Pancreas (tissue), 10 donors: ENCODE measurements around the gene SIKE1. TPM values are rescaled to one million over a fixed set of nuclear protein-coding genes. Genes with fewer than 3 reads are reported as not detected.
A peak's percentile ranks its signal among the peaks of the same experiment; 100 is the strongest.
"Not testable (repeated sequence)": the region's sequence is repeated elsewhere in the genome, so short reads cannot be mapped to it uniquely, and the experiment has no call there.

ENCODE experiments used
- ATAC-seq, 4 donors: fragments of 200-7000 bp; cut with Tn5 transposase; one replicate each; pipeline versions ENCODE4 v1.8.0 to v1.9.1; 2020; ENCODE audit warnings: mild to moderate bottlenecking in 4 of 4, moderate library complexity in 4 of 4
- DNase-seq, 6 donors: peaks; one replicate each; pipeline ENCODE4 v3.0.0-alpha.2; 2020
- FAIRE-seq: peaks from 2 replicates; lab custom pipeline; 2012; peaks lifted over from hg19 to GRCh38; lab: Jason Lieb, UNC
- H3K27ac ChIP-seq, 4 donors: fragments of 200-600 bp; sonication (generic); 1 replicate in 3 of 4; 2 replicates in 1 of 4; pipeline versions ENCODE4 v1.5.0 to v1.8.0; 2020
- H3K27me3 ChIP-seq, 4 donors: fragments of 200-600 bp; one replicate each; pipeline ENCODE4 v1.8.0; 2021
- H3K36me3 ChIP-seq, 3 donors: fragments of 200-600 bp; sonication (generic) in 1 of 3; one replicate each; pipeline versions ENCODE4 v1.5.0 to v1.8.0; 2020 to 2021
- H3K4me1 ChIP-seq, 3 donors: fragments of 200-600 bp; one replicate each; pipeline ENCODE4 v1.8.0; 2021
- H3K4me3 ChIP-seq, 4 donors: fragments of 200-600 bp; sonication (generic) in 2 of 4; one replicate each; pipeline versions ENCODE4 v1.5.0 to v1.8.0; 2020 to 2021
- H3K9me3 ChIP-seq, 4 donors: fragments of 200-600 bp; one replicate each; pipeline ENCODE4 v1.8.0; 2021
- WGBS, 2 donors: extraction: QIAGEN DNeasy Blood & Tissue Kit; methylation state at CpG; one replicate each; pipeline ENCODE4 v1.1.7; 2013; 5-methylcytosine and 5-hydroxymethylcytosine counted together
- intact Hi-C, 3 donors: fragments of 100-400 bp; cut with DNase I; formaldehyde crosslinking; loops; one replicate each; pipeline versions ENCODE4 v1.11.1 to v1.14.2; 2022
- polyA plus RNA-seq, 2 donors: library from polyadenylated mRNA; stranded (reverse); fragments of 200-250 nt; gene quantifications; one replicate each; pipeline ENCODE4 v1.2.3, GENCODE V29; 2013
- total RNA-seq, 6 donors: library from RNA; stranded (reverse); fragmentation: NEBNext Ultra II Directional in 4 of 6; extraction: Animal tissue kit (Norgen Biotek cat#: 25700) in 4 of 6; gene quantifications; one replicate each; pipeline versions ENCODE4 v1.2.1 to v1.2.4, GENCODE V29; 2021 to 2023
- TF ChIP-seq, protein P1 (sequence below), 4 donors: fragments of 200-600 bp; sonication (generic) in 3 of 4; IDR thresholded peaks; one replicate each; pipeline versions ENCODE4 v1.5.0 to v1.8.0; 2021; ENCODE audit warnings: antibody characterized with exemption in 4 of 4
- donor health status: healthy with polysubstance abuse.
- donor health status: DM: no; HTN: no; CAD: no; lungs with moderate emphysema.
- donor health status: DM: no; HTN: no; CAD: no.
- donor health status: control.
- donor health status: control.
- donor health status: Bipolar disorder and iron deficiency.
- donor health status: DM: yes; HTN: yes; CAD: no.
- donor health status: DM: no; HTN: no; CAD: no.
- donor health status: DM: no; HTN: no; CAD: no.
- donor health status: DM: yes; HTN: yes; CAD: no.

SIKE1 gene
- total and polyA plus RNA-seq, 8 donors, result 8.6 to 23.5 (median 16.8) TPM

DNA sequence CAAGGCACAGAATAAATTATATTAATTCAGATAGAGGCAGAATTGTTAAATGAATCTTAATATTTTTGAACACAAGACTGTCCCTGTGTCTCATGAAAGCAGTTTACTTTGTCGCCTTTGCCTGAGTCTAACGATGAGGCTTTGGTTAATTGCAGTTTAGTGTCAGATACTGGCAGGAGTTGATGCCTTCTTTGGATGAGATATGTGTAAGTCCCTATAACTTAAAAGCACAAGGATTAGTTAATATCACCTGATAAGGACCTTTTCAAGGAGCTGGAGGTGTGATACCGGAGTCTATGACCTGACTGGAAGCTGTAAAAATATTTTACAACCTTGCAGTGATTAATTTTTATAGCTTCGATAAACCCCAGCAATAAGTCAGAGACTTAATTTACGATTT lies 2.0 kb upstream of the SIKE1 start:
- 69 to 72% methylated on average over 5 of the region's 5 CpGs for WGBS, 2 donors
- H3K27ac ChIP-seq, result no peak overlapping the region
- no peak overlapping the region for H3K4me3 ChIP-seq
- FAIRE-seq, result no peak
- TF ChIP-seq, protein P1, sequence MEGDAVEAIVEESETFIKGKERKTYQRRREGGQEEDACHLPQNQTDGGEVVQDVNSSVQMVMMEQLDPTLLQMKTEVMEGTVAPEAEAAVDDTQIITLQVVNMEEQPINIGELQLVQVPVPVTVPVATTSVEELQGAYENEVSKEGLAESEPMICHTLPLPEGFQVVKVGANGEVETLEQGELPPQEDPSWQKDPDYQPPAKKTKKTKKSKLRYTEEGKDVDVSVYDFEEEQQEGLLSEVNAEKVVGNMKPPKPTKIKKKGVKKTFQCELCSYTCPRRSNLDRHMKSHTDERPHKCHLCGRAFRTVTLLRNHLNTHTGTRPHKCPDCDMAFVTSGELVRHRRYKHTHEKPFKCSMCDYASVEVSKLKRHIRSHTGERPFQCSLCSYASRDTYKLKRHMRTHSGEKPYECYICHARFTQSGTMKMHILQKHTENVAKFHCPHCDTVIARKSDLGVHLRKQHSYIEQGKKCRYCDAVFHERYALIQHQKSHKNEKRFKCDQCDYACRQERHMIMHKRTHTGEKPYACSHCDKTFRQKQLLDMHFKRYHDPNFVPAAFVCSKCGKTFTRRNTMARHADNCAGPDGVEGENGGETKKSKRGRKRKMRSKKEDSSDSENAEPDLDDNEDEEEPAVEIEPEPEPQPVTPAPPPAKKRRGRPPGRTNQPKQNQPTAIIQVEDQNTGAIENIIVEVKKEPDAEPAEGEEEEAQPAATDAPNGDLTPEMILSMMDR (IDR thresholded peaks at IDR 0.05), result no peak
- DNase-seq, result no peak
- H3K9me3 ChIP-seq, result no peaks in the 10 kb centered on the region
- H3K4me1 ChIP-seq, result peaks cover 6 to 9% (median 6%) of the 10 kb centered on the region in 3 donors
- intact Hi-C loops, result no loop called here
- no peaks in the 10 kb centered on the region for H3K27me3 ChIP-seq
- no peak for ATAC-seq
- H3K36me3 ChIP-seq, result no peaks in the 10 kb centered on the region

DNA sequence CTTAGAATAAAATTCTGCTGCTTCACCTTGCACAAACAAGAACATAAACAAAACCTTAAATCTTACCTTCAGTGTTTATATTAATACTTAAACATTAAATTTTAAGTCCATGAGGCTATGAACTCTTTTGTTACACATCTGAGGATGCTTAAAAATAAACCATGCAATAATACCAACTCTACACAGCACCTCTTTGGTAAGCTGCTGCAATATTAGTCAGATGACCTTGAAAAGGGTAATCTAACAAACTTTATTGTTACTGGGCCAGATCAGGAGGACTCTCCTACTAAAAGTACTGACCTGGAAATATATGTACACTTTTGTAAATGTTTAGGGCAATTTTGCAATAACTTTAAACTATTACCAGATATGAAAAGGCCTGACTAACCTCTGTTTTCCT lies 763 bp downstream of the SIKE1 start:
- no peak for FAIRE-seq
- peak in 1 of 4 donors; percentile 19 for ATAC-seq
- DNase-seq, result no peak
- Histone ChIP-seq H3K27ac (no peak overlapping the region), H3K9me3 (no peaks in the 10 kb centered on the region), H3K4me1 (peaks cover 6 to 9% (median 6%) of the 10 kb centered on the region in 3 donors), H3K4me3 (peak overlapping the region; percentile 62 to 97 (median 78)), H3K36me3 (peaks cover 0 to 6% (median 0%) of the 10 kb centered on the region in 3 donors), H3K27me3 (no peaks in the 10 kb centered on the region)
- TF ChIP-seq, protein P1 (IDR thresholded peaks at IDR 0.05), result no peak
- intact Hi-C loops, result no loop called here

DNA sequence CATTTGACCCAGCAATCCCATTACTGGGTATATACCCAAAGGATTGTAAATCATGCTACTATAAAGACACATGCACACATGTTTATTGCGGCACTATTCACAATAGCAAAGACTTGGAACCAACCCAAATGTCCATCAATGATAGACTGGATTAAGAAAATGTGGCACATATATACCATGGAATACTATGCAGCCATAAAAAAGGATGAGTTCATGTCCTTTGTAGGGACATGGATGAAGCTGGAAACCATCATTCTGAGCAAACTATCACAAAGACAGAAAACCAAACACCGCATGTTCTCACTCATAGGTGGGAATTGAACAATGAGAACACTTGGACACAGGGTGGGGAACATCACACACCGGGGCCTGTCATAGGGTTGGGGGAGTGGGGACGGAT lies 3.8 kb downstream of the SIKE1 start:
- FAIRE-seq, intact Hi-C loops, H3K4me1 ChIP-seq, H3K27me3 ChIP-seq, H3K4me3 ChIP-seq, ATAC-seq, DNase-seq, H3K9me3 ChIP-seq, H3K27ac ChIP-seq: not testable (repeated sequence)
- WGBS, 2 donors, result 98% methylated on average over 3 to 4 of the region's 4 CpGs
- H3K36me3 ChIP-seq, result peaks cover 0 to 23% (median 0%) of the 10 kb centered on the region in 3 donors

DNA sequence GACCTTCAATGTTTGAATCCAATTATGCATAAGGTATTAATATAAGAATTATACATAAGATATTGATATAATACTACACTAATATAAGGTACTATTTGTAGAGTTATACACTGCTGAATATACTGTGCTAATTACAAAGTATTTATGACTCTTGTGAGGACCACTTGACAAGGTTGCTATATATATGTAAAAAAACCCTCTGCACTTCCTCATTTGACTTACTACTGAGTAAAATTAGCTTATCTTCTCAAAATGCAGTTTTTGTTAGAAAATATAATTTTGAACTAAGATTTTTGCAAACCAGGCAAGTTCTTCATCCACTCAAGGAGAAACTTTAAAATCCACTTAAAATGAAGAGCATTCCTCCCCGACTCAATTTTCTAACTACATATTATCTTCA lies 8.5 kb downstream of the SIKE1 start:
- TF ChIP-seq, protein P1 (IDR thresholded peaks at IDR 0.05), result no peak
- DNase-seq, result no peak
- intact Hi-C loops, result no loop called here
- no peak for FAIRE-seq
- Histone ChIP-seq H3K9me3 (no peaks in the 10 kb centered on the region), H3K4me1 (no peaks in the 10 kb centered on the region), H3K27ac (no peak overlapping the region), H3K27me3 (no peaks in the 10 kb centered on the region), H3K4me3 (no peak overlapping the region), H3K36me3 (peaks cover 0 to 24% (median 6%) of the 10 kb centered on the region in 3 donors)
- WGBS, 2 donors, result 97 to 99% methylated on average over 1 of the region's 1 CpG
- no peak for ATAC-seq

DNA sequence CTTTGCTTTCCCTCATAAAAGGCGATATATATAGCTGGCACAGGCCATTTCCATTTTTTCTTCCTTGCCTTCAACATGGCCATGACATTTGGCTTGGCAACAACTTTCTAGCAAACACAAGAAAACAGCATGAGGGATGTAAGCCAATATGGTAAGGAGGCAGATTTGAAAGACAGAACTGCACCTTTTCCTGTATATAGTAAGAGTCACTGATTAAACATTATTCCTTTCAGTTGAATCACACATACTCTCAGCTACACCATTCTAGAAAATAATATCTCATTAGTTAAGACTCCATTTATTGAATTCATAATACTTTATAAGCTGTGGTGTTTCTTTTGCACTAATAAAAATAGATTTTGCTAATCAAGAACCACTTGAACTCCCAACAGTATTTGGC lies 9.5 kb downstream of the SIKE1 start:
- no peaks in the 10 kb centered on the region for H3K27me3 ChIP-seq
- H3K9me3 ChIP-seq, result no peaks in the 10 kb centered on the region
- WGBS, 2 donors, result 92 to 99% methylated on average over 1 of the region's 1 CpG
- FAIRE-seq (no peak), ATAC-seq (no peak), DNase-seq (no peak)
- H3K4me1 ChIP-seq, result no peaks in the 10 kb centered on the region
- H3K36me3 ChIP-seq, result peaks cover 0 to 24% (median 6%) of the 10 kb centered on the region in 3 donors
- no peak overlapping the region for H3K4me3 ChIP-seq
- TF ChIP-seq, protein P1 (IDR thresholded peaks at IDR 0.05), result no peak
- intact Hi-C loops, result no loop called here
- H3K27ac ChIP-seq, result no peak overlapping the region
